Lower leg skin (tissue), 4 donors: ENCODE data around the gene MLYCD. TPM values are rescaled to one million over a fixed set of nuclear protein-coding genes. Genes with fewer than 3 reads are reported as not detected.

Source experiments
- DNase-seq, 2 donors: peaks; one replicate each; pipeline ENCODE4 v3.0.0-alpha.2; 2019; ENCODE audit warnings: low spot score in 2 of 2
- H3K4me3 ChIP-seq: fragments of 200-600 bp; sonication (generic); 2 replicates; pipeline ENCODE4 v1.5.1; 2017; ENCODE audit warnings: mild to moderate bottlenecking, low read depth; ENCODE audit not compliant: poor library complexity, severe bottlenecking
- CTCF ChIP-seq, 3 donors: fragments of 450-650 bp; IDR thresholded peaks; one replicate each; pipeline ENCODE4 v1.5.1; 2016; ENCODE audit warnings: antibody characterized with exemption in 3 of 3, mild to moderate bottlenecking in 3 of 3, moderate library complexity in 2 of 3
- POLR2A ChIP-seq, 2 donors: fragments of 450-650 bp; IDR thresholded peaks; one replicate each; pipeline ENCODE4 v1.6.1; 2016 to 2017; ENCODE audit warnings: antibody characterized with exemption in 2 of 2, mild to moderate bottlenecking in 1 of 2, moderate library complexity in 1 of 2
- WGBS, 2 donors: methylation state at CpG; one replicate each; pipeline ENCODE4 v1.1.5; 2018; 5-methylcytosine and 5-hydroxymethylcytosine counted together
- intact Hi-C: fragments of 100-400 bp; cut with DNase I; formaldehyde crosslinking; loops from one replicate; pipeline ENCODE4 v1.15.0; 2023; ENCODE audit warnings: low total_unique reads
- total RNA-seq, 4 donors: library from RNA; depleted of rRNA; stranded (reverse); fragments of >200 nt; gene quantifications; one replicate each; pipeline ENCODE4 v1.1.0, GENCODE V29; 2016

Gene MLYCD
- total RNA-seq, 4 donors from 2014 or later, result 3.8 to 8.8 (median 5.2) TPM

GRCh38 chr16:83931556-83931955, 32.6 kb downstream of the MLYCD start:
- H3K4me3 ChIP-seq, result no peak overlapping the region
- DNase-seq, result no peak
- TF ChIP-seq CTCF (IDR thresholded peaks at IDR 0.05) (no peak), POLR2A (IDR thresholded peaks at IDR 0.05) (no peak)
- WGBS, 2 donors, result 88 to 91% methylated on average over 15 of the region's 17 CpGs
- intact Hi-C loops, result no loop called here

GRCh38 chr16:83932304-83932703, 33.4 kb downstream of the MLYCD start:
- H3K4me3 ChIP-seq, result no peak overlapping the region
- 88 to 89% methylated on average over 6 to 7 of the region's 11 CpGs for WGBS, 2 donors
- TF ChIP-seq CTCF (IDR thresholded peaks at IDR 0.05) (no peak), POLR2A (IDR thresholded peaks at IDR 0.05) (no peak)
- DNase-seq, result no peak
- intact Hi-C loops, result no loop called here

- TF ChIP-seq CTCF (IDR thresholded peaks at IDR 0.05), result no peak
- no peak for TF ChIP-seq POLR2A (IDR thresholded peaks at IDR 0.05)
- no peak for DNase-seq
- intact Hi-C loops, result no loop called here
- H3K4me3 ChIP-seq, result no peak overlapping the region
- 76 to 80% methylated on average over 24 to 25 of the region's 25 CpGs for WGBS, 2 donors
Observed at GRCh38 chr16:83932955-83933673, 34.2 kb downstream of the MLYCD start.

GRCh38 chr16:83933885-83934683, 35.2 kb downstream of the MLYCD start:
- H3K4me3 ChIP-seq, result no peak overlapping the region
- DNase-seq, result no peak
- intact Hi-C loops, result no loop called here
- TF ChIP-seq POLR2A (IDR thresholded peaks at IDR 0.05) (no peak), CTCF (IDR thresholded peaks at IDR 0.05) (no peak)
- WGBS, 2 donors, result 76 to 77% methylated on average over 28 of the region's 28 CpGs

GRCh38 chr16:83934684-83934977, 35.7 kb downstream of the MLYCD start:
- no peak for DNase-seq
- intact Hi-C loops, result no loop called here
- WGBS, 2 donors, result 60 to 66% methylated on average over 12 of the region's 12 CpGs
- H3K4me3 ChIP-seq, result no peak overlapping the region
- TF ChIP-seq POLR2A (IDR thresholded peaks at IDR 0.05), result no peak

- no peak overlapping the region for H3K4me3 ChIP-seq
- WGBS, 2 donors, result 67 to 82% methylated on average over 29 to 30 of the region's 30 CpGs
- no peak for TF ChIP-seq POLR2A (IDR thresholded peaks at IDR 0.05)
- TF ChIP-seq CTCF (IDR thresholded peaks at IDR 0.05), result no peak
- intact Hi-C loops, result no loop called here
- no peak for DNase-seq
Observed at GRCh38 chr16:83935005-83935857, 36.3 kb downstream of the MLYCD start.
